Germinal center (tissue), 1 donor: ENCODE measurements around the gene LMAN1.

ENCODE experiments used
- DNase-seq: peaks from one replicate; pipeline ENCODE4 v3.0.0; 2012; ENCODE audit warnings: mixed read lengths, low spot score

Gene LMAN1

DNA sequence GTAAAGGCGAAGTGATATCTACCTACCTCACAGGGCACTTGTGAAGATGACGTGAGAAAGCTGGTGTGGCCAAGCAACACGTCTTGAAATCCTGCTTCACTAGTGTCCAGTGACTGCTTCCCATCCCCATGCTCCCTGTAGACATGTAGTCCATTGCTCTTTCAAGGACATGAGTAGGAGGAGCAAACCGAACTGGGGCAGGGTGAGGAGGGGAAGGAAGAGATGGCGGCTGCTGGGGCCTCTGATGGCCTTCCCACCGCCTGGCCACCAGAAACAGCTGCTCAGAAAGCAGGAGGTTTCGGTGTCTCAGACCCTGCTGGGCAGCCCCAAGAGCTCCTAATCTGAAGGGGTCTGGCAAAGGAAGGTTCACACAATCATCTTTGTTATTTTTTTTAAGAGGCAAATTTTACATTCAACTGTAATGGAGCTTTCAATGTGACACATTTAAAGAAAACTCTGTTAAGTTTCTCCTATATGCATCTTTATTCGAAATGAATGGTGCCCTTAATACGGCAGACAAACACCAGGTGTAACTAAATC is 55.3 kb downstream of the LMAN1 start:
- DNase-seq, result no peak

DNA sequence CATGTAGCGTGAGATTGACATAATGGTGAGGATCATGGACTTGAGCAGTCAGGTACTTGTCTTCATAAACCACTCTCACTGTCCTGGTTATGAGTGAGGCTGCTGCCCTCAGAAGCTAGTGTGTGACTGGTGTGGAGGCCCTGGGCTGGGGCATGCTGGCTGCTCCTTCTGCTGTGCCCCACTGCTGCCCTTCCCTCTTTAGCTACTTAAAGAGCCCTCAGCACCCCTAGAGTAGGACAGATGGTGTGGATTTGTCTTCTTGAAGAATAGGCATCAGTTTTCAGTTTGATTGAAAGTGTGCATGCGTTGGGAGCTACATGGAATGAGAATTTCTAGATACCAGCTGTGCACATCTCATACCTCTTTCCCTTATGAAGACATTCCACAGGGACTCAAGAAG is 56.1 kb downstream of the LMAN1 start:
- no peak for DNase-seq

GRCh38 chr18:59301929-59302328 is 57.1 kb downstream of the LMAN1 start:
- DNase-seq, result no peak

DNA sequence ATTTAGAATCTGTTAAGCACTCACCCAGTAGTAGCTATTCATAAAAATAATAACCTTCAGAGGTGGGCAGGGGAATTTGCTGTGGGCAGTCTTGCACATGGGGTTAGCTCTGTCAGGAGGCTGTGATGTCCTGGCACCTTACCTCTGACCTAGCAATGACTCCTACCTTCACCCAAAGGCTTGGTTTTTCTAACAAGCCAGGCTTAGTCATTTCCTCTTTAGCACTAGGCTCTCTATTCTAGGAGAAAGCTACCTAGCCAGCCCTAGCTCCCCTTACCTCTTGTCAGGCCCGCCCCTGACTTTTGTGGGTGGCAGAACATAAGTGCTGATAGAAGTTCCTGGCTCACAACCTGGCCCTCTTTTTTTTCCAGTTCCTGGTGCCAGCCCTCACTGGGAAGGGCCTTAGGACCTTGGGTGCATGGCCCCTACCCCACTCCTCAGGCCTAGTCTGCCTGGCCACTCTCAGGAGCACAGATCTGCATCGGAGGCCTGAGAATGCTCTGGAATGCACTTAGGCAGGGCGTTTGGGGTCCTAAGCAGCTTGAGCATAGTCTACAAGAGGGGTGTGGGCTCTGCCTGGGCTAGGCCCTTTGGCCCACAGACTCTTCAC is 58.3 kb downstream of the LMAN1 start:
- DNase-seq, result no peak

DNA sequence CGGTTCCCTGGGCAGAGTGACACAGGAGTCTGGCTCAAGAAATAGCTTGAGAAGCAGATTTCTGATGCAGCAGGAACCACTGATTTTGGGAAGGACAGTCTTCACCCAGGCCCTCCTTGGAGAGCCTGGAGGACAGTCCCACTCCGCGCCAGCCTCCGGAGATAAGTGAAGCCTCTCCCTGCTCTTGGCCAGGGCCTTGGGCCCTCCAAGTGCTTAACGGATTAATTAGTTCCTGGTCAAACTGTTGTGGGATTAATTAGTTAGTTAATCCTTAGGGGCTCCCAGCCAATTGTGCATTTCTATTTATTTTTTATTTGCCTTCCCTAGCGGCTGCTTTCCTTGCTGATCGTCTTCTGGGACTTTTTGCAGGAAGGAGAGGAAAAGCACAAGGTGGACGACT is 60.2 kb downstream of the LMAN1 start:
- DNase-seq, result no peak

GRCh38 chr18:59293317-59293716 is 65.7 kb downstream of the LMAN1 start:
- no peak for DNase-seq

GRCh38 chr18:59286341-59286740 is 72.7 kb downstream of the LMAN1 start:
- no peak for DNase-seq

GRCh38 chr18:59282341-59282740 is 76.7 kb downstream of the LMAN1 start:
- DNase-seq, result no peak

GRCh38 chr18:59279722-59280121 is 79.3 kb downstream of the LMAN1 start:
- no peak for DNase-seq

GRCh38 chr18:59279193-59279592 is 79.9 kb downstream of the LMAN1 start:
- no peak for DNase-seq

DNA sequence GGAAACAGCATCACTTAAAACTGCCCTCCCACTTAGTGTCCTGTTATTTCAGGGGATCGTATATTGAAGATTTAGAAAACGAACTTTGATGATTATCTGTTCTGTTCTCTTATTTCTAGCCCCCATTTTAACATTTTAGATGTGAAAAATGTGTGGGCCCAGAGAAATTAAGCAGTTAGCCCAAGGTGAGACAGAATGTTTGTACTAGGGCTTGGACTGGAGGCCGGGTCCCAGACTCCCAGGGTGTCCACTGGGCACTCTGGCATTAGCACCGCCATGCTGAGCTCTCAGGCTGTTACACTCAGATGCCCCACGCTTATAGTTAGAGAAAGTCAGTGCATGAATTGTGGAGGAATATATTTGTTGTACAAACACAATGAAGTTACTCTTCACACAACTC is 80.3 kb downstream of the LMAN1 start:
- no peak for DNase-seq
